Activated CD4-positive, alpha-beta T cell treated with anti-CD3 and anti-CD28 coated beads, Interleukin-2, Interleukin-4, amounts not matched to agents 100 ng/mL and 50 ng/mL, durations not matched to agents 16 hours and 8 hours (primary cell): ENCODE data around the gene TMEFF1.

Experiments used
- DNase-seq: peaks from one replicate; pipeline ENCODE4 v3.0.0-alpha.2; 2020; ENCODE audit warnings: low spot score

Gene TMEFF1

DNA sequence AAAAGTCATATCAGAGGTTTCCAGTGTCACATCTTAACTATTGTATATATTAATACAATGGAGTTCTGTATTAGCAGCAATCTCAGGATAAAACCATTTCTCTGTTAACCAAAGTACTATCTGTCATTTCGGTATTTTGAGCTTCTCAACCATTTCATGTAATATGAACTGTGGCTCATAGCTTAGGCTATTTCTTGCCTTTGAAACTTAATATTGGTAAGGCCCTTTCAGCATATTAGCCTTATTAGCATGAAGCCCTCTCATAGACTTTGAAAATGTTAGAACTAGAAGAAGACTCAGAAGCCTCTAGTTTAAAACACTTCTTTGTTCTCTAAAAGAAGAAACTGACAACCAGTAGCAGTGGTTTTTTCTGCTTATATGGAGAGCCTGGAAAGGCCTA, 105.7 kb downstream of the TMEFF1 start:
- DNase-seq: no peak

DNA sequence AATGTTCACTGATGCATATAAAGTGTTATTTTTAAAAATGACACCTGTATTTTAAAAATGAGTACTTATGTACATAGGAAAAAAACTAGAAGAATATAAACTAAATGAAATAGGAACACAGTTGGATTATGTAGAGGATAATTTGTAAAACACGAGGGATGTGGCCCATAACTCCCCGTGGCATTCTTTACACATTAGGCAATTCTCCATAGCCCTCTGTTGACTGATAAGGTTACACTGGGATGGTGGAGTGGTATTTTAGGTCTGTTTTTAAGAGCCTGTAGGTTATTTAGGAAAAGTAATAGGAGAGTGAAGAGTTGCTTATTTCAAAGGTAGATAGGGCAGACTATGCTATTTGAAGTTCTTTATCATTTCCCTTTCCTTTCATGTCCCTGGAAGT, 106.7 kb downstream of the TMEFF1 start:
- no peak for DNase-seq

DNA sequence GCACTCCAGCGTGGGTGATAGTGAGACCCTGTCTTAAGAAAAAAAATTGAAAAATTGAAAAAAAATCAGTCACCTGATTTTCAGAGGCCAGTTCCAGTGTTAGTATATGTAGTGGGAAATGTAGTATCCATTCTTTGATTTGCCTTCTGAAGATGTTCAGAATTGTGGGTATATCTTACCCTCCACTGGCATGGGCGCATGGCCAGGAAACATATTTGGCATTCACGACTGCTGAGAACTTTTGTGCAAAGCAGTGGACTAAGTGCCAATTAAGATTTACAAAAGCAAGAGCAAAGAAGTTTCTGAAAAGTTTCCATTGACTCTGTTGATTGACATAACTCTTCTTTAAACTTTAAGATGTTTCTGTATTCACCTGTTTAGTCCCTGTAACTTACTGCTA, 107.3 kb downstream of the TMEFF1 start:
- no peak for DNase-seq

DNA sequence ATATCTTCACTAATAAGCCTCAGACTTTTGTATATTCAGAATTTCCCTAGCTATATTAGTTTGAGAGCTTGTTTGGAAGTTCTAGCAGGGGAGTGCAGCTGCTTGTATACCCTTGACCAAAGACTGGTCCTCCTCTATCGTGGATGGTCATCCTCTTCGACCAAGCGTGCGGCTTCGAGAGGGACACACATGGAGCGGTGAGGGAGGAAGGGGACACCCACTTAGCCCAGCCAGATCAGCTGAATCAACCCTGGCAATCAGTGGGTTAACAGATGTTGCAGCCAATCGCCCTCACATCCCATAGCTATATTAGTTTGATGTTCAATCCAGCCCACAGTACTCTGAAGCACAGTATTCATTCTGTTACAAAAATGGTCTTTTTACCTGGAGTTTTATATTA, 108.1 kb downstream of the TMEFF1 start:
- no peak for DNase-seq

DNA sequence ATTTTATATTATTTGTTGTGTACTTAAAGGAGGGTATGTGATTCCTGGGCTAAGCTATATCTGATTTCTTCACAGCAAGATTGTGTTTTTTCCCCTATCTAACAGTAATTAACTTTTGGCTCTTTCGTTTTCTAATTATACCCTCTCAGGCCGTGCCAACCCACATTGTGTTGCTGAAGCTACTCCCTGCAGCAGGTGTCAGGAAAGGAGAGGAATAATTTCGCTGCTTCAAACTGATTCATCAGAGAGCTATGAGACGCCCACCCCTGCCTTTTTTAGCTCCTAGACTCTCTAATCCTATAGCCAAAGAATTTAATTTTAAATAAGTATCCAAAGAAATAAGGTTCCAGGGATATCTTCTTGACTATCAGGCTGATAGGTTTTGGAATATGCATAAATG, 108.7 kb downstream of the TMEFF1 start:
- DNase-seq: no peak

DNA sequence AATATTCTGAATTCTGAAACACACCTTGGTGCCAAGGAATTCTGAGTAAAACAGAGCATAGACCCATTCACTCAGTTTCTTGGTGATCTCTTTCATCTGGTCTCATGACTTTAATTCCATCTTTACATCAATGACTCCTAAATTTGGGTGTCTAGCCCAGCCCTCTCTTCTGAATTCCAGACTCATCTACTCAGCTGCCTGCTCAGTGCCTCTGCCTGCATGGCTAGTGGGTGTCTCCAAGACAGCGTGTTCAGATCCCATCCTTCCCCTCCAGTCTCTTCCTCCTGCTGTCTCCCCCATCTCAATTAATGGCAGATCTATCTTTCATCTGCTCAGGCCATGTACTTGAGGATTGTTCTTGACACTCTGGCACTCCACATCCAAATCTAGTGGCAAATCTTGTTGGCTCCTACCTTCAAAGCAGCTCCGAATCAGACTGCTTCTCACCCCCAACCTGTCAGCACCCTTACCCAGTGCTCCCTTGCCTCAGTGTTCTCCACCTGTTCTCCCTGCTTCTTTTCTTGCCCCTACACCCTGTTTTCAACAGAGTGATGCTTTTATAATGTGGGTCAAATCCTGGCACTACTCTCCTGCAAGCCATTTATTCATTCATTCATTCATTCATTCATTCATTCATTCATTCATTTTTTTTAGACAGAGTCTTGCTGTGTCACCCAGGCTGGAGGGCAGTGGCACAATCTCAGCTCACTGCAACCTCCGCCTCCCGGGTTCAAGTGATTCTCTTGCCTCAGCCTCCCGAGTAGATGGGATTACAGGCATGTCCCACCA, 110.3 kb downstream of the TMEFF1 start:
- DNase-seq: no peak

DNA sequence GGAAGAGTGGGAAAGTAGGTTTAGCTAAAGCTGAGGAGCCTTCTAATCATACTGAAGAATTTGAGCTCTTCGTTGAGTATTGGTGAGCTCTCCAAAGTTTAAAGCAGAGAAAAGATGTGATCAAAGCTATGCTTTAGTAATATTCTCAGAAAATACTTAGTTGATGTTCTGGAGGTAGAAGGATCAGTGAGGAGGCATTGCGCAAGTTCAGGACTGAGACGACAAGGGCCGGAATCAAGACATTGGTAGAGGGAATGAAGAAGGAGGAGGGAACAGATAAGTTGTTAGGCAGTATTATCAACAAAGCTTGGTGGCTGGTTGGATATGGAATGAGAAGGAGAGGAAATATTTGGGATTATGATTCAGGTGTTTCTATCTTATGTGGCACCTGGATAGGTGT, 112.0 kb downstream of the TMEFF1 start:
- no peak for DNase-seq

DNA sequence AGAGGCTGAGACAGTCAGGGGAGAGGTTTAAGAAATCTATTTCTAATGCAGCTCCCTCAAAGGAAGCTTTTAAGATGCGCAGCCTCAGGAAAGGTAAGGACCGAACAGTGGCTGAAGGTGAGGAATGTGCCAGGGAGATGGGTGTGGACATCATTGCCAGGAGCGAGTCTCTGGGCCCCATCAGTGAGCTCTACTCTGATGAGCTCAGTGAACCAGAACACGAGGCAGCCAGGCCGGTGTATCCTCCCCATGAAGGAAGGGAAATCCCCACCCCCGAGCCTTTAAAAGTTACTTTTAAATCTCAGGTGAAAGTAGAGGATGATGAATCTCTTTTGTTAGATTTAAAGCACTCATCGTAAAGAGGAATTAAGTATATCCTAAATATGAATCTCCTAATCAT, 113.1 kb downstream of the TMEFF1 start:
- DNase-seq: no peak

DNA sequence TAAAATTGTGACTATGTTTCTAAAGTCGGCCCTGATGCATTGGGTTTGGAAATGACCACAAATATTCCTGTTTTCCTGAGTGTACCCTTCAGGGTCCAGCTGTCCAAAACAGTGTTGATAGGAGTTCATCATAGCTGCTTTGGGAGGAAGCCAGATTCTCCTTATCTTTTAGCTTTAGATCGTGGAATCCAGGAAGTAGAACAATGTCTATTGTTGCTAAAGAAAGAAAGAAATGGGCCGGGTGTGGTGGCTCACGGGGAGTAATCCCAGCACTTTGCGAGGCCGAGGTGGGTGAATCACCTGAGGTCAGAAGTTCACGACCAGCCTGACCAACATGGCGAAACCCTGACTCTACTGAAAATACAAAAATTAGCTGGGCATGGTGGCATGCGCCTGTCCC, 114.4 kb downstream of the TMEFF1 start:
- DNase-seq: no peak

DNA sequence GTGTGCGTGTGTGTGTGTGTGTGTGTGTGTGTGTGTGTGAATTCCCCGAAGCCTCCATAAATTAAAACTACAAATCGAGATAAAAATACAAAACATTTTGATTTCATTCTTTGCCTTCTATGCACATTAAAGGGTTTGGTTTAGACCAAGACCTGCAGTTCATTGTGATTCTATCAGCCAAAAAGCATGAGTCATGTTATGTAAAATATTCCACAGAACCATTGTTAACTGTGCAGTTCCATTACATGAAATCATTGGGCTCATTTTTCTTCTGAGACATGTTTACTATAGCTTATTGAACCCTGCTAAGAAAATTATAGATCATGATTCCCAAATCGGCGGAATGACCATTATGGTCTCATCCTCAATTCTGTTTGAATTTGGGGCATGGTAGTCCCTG, 116.6 kb downstream of the TMEFF1 start:
- no peak for DNase-seq

DNA sequence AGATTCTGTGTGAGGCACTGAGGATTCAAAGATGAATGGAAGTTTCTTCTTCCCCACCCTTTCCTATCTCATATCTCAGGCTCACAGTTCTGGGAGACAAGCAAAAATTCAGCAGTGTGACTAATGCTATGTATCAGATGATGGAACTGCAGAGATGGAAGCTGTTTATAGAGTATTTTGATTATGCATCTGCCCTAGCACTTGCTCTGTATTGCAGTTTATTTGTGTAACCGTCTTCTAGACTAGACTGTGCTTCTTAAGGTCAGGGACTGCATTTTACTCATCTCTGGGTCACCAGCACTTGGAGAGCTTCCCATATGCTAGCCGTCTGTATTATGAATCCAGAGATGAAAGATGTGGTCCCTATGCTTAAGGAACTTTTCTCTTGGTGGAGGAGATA, 117.5 kb downstream of the TMEFF1 start:
- no peak for DNase-seq

DNA sequence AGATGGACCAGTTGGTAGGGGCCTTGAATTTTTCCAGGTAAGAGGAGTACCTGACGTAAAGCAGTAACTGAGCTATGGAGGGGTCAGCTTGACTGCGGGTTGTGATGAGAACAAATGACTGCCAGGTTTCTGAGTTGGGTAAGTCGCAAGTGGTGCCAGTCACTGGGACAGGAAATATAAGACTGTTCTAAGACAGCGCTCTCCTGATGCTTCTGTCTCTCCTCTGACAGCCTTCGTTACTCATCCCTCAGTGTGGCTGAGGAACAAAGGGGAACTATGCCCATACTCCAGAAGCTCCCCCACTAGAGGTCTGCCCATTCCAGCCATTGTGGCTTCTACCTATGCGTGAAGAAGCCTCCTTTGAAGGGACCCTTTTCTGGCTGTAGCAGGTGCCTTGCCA, 118.2 kb downstream of the TMEFF1 start:
- DNase-seq: no peak

DNA sequence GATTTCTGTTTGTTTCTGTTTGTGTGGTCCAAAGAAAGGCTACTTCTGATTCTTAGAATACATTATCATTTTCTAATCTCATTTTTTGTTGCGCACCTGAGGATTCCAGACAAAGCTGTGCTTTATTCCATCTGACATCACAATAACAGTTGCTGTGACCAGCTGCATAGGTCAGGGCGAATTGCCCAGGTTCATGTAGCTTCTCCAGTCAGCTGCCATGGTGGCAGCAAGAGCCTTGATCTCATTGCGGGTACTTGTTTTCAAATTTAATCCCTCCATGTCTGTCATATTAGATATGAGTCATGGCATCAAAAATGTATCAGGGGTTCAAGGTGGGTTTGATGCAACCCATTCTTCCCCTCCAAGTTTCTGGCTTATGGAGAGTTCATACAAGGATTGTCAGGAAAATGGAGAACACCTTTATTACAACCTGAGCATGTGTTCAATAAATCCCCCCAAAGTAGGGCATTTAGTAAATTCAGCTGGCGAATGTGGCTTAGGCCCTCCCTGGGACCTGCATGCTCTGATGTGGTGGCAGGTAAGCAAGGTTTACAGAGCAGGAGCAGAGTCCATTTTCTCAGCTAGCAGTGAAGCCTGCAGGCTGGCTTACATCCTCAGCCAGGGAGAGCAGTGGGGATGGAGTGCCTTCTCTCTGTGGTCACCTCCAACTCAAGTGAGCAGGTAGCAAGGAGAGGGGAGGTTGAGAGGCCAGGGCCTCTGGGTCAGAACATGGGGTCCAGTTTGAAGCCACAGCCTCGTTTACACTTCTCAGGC, 118.9 kb downstream of the TMEFF1 start:
- no peak for DNase-seq

DNA sequence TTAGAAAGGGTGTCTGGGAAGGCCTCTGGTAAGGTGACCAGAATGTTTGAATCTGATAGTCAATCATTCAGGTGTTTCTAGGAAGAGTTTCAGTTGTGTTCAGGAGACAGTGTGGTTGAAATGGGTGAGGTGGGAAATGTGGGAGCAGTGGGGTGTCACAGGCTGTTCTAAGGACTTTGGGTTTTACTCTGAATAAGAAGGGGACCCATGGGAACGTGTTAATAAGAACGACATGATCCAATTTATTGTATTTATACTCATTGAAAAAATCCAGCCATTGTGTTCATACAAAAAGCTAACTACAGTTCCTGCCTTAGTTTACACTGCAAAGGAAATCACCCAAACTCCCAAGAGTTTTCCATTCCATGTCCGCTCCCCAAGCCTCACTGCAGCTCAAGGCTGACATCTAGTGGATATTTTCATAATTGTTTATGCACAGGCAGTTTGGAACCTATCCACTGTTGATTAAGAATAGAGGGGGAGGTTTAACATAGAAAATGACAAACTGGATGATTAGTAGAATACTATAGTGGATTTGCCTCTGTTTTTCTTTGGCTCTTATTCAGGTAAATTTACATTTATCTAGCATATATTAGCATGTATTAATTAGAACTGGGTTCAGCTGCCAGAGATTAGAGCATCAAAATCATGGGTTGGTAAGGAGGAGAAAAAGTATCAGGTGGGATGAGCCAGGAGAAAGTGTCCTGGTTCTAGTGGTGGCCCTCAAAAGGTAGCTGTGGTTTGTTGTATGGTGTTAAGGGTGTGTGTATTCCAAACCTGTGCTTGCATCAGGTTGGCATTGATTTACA, 122.6 kb downstream of the TMEFF1 start:
- DNase-seq: peak; percentile 65

DNA sequence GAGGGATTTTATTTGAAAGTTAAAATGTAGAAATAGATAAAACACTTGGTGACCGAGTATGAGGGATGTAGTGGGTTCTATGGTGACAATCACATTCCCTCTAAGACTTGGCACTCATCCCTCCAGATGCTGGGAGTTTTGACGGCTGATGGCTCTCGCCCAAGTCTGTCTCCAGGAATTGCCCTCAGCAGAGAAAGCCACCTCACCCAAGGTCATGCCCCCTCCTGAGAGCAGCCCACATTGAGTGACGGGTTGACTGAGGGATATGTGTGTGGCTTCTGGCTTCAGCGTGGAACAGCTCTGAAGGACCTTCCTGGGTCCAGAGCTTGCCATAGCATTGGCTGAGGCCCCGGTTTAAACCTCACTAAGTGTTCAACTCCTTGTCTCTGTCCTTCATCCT, 124.3 kb downstream of the TMEFF1 start:
- no peak for DNase-seq

DNA sequence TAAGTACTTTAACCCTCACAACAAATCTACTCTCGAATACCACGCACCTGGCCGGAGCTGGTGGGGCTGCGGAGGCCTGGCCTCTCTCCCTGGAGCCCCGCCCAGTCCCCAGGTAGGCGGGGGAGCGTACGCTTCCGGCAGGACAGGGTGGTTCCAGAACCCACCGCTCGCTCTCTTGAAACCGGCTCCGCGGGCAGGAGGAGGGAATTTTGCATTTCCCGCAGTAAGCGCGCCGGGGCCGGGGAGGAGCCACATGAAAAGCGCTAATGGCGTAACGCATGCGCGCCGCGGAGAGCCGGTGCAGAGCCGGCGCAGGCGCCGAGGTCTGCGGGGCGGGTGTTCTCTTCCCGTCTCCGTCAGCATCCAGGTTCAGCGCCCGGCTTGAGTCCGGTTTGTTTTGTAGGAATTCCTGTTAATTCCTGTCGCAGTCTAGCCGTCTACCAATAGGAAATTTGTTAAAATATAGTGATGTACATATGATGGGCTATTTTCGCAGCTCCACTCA, 125.7 kb downstream of the TMEFF1 start:
- peak; percentile 73 for DNase-seq

DNA sequence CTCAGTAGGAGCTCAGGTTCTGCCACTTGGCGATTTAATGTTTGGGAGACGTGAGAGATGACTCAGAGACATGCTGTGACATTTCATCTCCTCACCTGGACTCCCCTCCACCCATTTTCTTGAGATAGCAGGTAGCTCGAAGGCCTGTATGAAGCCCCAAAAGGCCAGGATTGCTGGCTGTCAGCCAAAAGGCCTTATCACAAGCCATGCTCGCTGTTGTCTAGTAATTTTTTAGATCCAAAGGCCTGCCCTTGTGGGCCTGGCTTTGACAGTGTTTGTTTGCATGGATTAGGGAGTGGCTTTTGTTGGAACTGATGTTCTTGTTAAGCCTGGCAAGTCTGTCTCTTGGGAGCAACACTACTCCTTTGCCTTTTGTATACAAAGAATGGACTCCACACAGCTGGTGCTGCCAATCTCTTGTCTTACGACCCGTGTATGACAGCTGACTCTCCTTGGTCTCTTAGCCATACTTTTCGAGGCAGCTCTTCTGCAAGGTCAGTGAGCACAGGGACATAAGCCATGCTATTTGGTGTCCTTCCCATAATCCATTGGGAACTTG, 127.7 kb downstream of the TMEFF1 start:
- DNase-seq: no peak

DNA sequence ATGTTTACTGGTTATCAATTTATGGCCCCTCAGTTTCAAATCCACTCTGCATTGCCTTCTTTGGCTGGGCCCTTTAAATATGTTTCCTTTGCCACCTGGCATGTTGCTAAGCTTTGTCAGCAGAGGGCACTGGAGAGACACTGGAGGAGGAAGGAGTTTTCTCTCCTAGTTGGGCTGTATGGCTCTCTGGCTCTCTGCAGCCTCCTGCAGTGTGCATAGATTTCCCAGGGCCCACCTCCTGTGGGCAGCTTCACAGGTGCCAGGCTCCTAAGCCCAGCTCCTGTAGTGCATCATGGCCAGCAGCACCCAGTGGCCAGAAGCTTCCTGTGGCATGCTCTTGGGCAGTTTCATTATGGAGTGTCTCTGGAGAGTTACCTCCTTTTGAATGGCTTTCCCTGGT, 128.3 kb downstream of the TMEFF1 start:
- peak; percentile 66 for DNase-seq

DNA sequence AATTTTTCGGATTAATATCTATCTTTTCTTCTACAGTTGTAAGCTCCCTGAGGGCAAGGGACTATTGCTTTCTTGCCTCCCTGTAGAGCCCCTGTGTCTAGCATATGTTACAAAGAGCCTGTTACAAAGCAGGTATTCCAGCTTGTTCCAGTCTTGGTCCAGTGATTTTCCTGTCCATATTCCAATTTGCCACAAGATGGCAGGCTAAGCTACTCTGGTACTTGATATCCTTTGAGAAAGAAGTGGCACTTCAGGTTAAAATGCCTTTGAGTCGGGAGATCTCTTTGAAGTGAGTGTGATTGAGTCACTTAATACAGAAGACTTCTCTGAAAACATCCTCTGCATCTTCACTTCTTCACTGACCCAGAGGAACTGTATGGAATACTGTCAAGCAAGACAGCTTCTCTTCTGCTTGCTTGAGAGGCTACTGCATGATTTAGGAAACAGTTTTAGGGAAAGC, 129.4 kb downstream of the TMEFF1 start:
- DNase-seq: peak; percentile 4

DNA sequence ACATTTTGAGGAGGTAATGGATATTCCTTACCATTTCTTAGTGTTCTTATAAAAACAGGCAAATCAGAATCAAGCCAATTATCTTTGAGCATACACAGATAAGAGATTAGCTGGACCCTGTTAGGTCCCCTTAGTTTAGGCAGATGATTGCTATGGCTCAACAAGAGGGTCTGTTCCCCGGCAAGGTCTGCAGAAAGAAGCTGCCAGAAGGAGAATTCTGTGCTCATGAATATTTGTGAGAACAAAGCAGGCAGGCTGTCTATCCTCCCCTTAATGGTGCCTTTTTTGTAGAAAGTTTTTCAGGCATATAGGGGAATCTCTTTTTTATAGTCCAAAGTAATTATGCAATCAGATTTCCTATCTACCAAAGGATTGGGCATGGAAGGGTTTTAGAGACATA, 132.5 kb downstream of the TMEFF1 start:
- no peak for DNase-seq

DNA sequence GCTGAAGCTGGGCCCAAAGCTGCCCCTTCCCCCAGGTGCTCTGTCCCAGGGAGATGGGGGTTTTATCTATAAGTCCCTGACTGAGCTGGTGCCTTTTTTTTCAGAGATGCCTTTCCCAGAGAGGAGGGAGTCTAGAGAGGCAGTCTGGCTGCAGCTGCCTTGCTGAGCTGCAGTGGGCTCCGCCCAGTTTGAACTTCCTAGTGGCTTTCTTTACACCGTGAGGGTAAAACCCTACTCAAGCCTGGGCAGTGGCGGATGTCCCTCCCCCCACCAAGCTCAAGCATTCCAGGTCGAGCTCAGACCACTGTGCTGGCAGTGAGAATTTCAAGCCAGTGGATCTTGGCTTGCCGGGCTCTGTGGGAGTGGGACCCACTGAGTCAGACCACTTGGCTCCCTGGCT, 146.2 kb downstream of the TMEFF1 start:
- DNase-seq: no peak

DNA sequence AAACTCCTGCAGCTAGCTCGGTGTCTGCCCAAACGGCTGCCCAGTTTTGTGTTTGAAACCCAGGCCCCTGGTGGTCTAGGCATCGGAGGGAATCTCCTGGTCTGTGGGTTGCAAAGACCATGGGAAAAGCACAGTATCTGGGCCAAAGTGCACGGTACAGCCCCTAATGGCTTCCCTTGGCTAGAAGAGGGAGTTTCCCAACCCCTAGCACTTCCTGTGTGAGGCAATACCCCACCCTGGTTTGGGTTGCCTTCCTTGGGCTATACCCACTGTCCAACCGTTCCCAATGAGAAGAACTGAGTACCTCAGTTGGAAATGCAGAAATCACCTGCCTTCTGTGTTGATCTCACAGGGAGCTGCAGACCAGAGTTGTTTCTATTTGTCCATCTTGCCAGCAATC, 146.7 kb downstream of the TMEFF1 start:
- DNase-seq: no peak
